Hepatocyte (in vitro differentiated cells): ENCODE measurements around the gene SHROOM2. TPM values are rescaled to one million over a fixed set of nuclear protein-coding genes. Genes with fewer than 3 reads are reported as not detected.
"Not testable (repeated sequence)": the region's sequence is repeated elsewhere in the genome, so short reads cannot be mapped to it uniquely, and the experiment has no call there.

ENCODE experiments used
- DNase-seq: peaks from one replicate; pipeline ENCODE4 v3.0.0-alpha.2; 2016; ENCODE audit warnings: low spot score
- H2AFZ ChIP-seq: fragments of 200-600 bp; sonication (generic); 2 replicates; pipeline ENCODE4 v1.6.0; 2016; ENCODE audit warnings: antibody characterized with exemption, mild to moderate bottlenecking
- H3K27ac ChIP-seq: fragments of 200-600 bp; sonication (generic); 2 replicates; pipeline ENCODE4 v1.5.1; 2016; ENCODE audit warnings: mild to moderate bottlenecking
- H3K27me3 ChIP-seq: fragments of 200-600 bp; sonication (generic); 2 replicates; pipeline ENCODE4 v1.6.1; 2016
- H3K36me3 ChIP-seq: fragments of 200-600 bp; sonication (generic); replicated peaks from 2 replicates; pipeline ENCODE4 v1.5.1; 2016; ENCODE audit warnings: low read depth; ENCODE audit not compliant: insufficient read depth
- H3K4me1 ChIP-seq: fragments of 200-600 bp; sonication (generic); 2 replicates; pipeline ENCODE4 v1.5.1; 2016; ENCODE audit warnings: mild to moderate bottlenecking, moderate library complexity; ENCODE audit not compliant: insufficient read depth
- H3K4me2 ChIP-seq: fragments of 200-600 bp; sonication (generic); 2 replicates; pipeline ENCODE4 v1.6.0; 2016
- H3K4me3 ChIP-seq: fragments of 200-600 bp; sonication (generic); 2 replicates; pipeline ENCODE4 v1.5.1; 2016; ENCODE audit warnings: mild to moderate bottlenecking
- H3K79me2 ChIP-seq: fragments of 200-600 bp; sonication (generic); 2 replicates; pipeline ENCODE4 v1.6.0; 2017; ENCODE audit warnings: mild to moderate bottlenecking
- H3K9me2 ChIP-seq: fragments of 200-600 bp; sonication (generic); replicated peaks from 2 replicates; pipeline ENCODE4 v1.6.0; 2017; ENCODE audit warnings: mild to moderate bottlenecking; ENCODE audit not compliant: insufficient read depth
- H3K9me3 ChIP-seq: fragments of 200-600 bp; sonication (generic); 2 replicates; pipeline ENCODE4 v1.5.1; 2016; ENCODE audit warnings: low read depth, mild to moderate bottlenecking
- H4K20me1 ChIP-seq: fragments of 200-600 bp; sonication (generic); 2 replicates; pipeline ENCODE4 v1.6.0; 2016; ENCODE audit warnings: mild to moderate bottlenecking; ENCODE audit not compliant: insufficient read depth, poor library complexity, severe bottlenecking
- CTCF ChIP-seq: fragments of 200-600 bp; sonication (generic); IDR thresholded peaks from 2 replicates; pipeline ENCODE4 v1.5.1; 2016; ENCODE audit warnings: antibody characterized with exemption, mild to moderate bottlenecking; ENCODE audit not compliant: poor library complexity
- EZH2 ChIP-seq: fragments of 200-600 bp; sonication (generic); IDR thresholded peaks from 2 replicates; pipeline ENCODE4 v1.6.1; 2016; ENCODE audit warnings: antibody characterized with exemption, mild to moderate bottlenecking, borderline replicate concordance
- EZH2phosphoT487 ChIP-seq: fragments of 200-600 bp; sonication (generic); IDR thresholded peaks from one replicate; pipeline ENCODE4 v1.6.1; 2018; ENCODE audit warnings: antibody characterized with exemption, mild to moderate bottlenecking, low read depth, moderate library complexity; ENCODE audit not compliant: unreplicated experiment, severe bottlenecking
- WGBS: methylation state at CpG from one replicate; pipeline ENCODE4 v1.1.6; 2016; ENCODE audit warnings: low lambda C conversion rate; ENCODE audit errors: missing lambda C conversion rate; 5-methylcytosine and 5-hydroxymethylcytosine counted together
- polyA plus RNA-seq: library from polyadenylated mRNA; unstranded; fragments of >200 nt; fragmentation: Nextera tagmentation; extraction: Ambion mirVana; gene quantifications from 2 replicates; pipeline ENCODE4 v1.2.1, GENCODE V29; 2016
- total RNA-seq: library from RNA; depleted of rRNA; stranded (reverse); fragments of >200 nt; gene quantifications from 2 replicates; pipeline ENCODE4 v1.2.3, GENCODE V29; 2014

Gene SHROOM2
- total and polyA plus RNA-seq, 2 experiments from 2014 or later = 6.9 to 8.5 TPM

- Histone ChIP-seq H3K9me3 (no peaks in the 10 kb centered on the region), H3K27ac (no peak overlapping the region), H3K27me3 (no peaks in the 10 kb centered on the region), H3K79me2 (peaks cover 10% of the 10 kb centered on the region), H3K4me2 (no peak overlapping the region), H3K4me1 (no peaks in the 10 kb centered on the region), H4K20me1 (no peaks in the 10 kb centered on the region), H3K9me2 (no peaks in the 10 kb centered on the region), H3K4me3 (no peak overlapping the region), H2AFZ (no peak overlapping the region), H3K36me3 (no peaks in the 10 kb centered on the region)
- TF ChIP-seq EZH2phosphoT487 = no peak
- DNase-seq = no peak
- WGBS = 73% methylated on average over 14 of the region's 14 CpGs
Observed at GRCh38 chrX:9807355-9808182, 21.3 kb downstream of the SHROOM2 start.

- H2AFZ ChIP-seq, H3K27me3 ChIP-seq, DNase-seq, H3K9me2 ChIP-seq, H3K4me3 ChIP-seq, H4K20me1 ChIP-seq, H3K36me3 ChIP-seq, H3K4me2 ChIP-seq, H3K4me1 ChIP-seq, H3K27ac ChIP-seq, H3K9me3 ChIP-seq, H3K79me2 ChIP-seq: not testable (repeated sequence)
- 88% methylated on average over 5 of the region's 5 CpGs for WGBS
Observed at GRCh38 chrX:9809876-9810275, 23.6 kb downstream of the SHROOM2 start.

- H3K9me2 ChIP-seq, H3K4me1 ChIP-seq, H3K27ac ChIP-seq, H3K27me3 ChIP-seq, H3K4me3 ChIP-seq, H4K20me1 ChIP-seq, H2AFZ ChIP-seq, DNase-seq, H3K4me2 ChIP-seq, H3K9me3 ChIP-seq, H3K79me2 ChIP-seq, H3K36me3 ChIP-seq: not testable (repeated sequence)
- 80% methylated on average over 3 of the region's 3 CpGs for WGBS
Observed at GRCh38 chrX:9811086-9811485, 24.9 kb downstream of the SHROOM2 start.

- Histone ChIP-seq H3K27ac (no peak overlapping the region), H2AFZ (no peak overlapping the region), H3K36me3 (no peaks in the 10 kb centered on the region), H4K20me1 (no peaks in the 10 kb centered on the region), H3K27me3 (no peaks in the 10 kb centered on the region), H3K9me3 (no peaks in the 10 kb centered on the region), H3K4me2 (no peak overlapping the region), H3K4me1 (no peaks in the 10 kb centered on the region), H3K9me2 (no peaks in the 10 kb centered on the region), H3K79me2 (no peaks in the 10 kb centered on the region), H3K4me3 (no peak overlapping the region)
- WGBS = 75% methylated on average over 10 of the region's 10 CpGs
- no peak for DNase-seq
- TF ChIP-seq CTCF (no peak), EZH2 (no peak), EZH2phosphoT487 (no peak)
Observed at GRCh38 chrX:9816084-9816700, 30.0 kb downstream of the SHROOM2 start.

GRCh38 chrX:9821572-9821971 lies 35.3 kb downstream of the SHROOM2 start:
- Histone ChIP-seq H3K9me3 (no peaks in the 10 kb centered on the region), H3K4me3 (no peak overlapping the region), H3K36me3 (no peaks in the 10 kb centered on the region), H3K27ac (no peak overlapping the region), H3K27me3 (no peaks in the 10 kb centered on the region), H2AFZ (no peak overlapping the region), H3K9me2 (no peaks in the 10 kb centered on the region), H3K4me2 (no peak overlapping the region), H3K4me1 (no peaks in the 10 kb centered on the region), H4K20me1 (no peaks in the 10 kb centered on the region), H3K79me2 (no peaks in the 10 kb centered on the region)
- DNase-seq = no peak
- no peak for TF ChIP-seq EZH2
- TF ChIP-seq CTCF = no peak
- no peak for TF ChIP-seq EZH2phosphoT487
- WGBS = 81% methylated on average over 7 of the region's 7 CpGs
